Psoas muscle (tissue), 8 donors: Measurements from ENCODE around the gene IP6K3. TPM values are rescaled to one million over a fixed set of nuclear protein-coding genes. Genes with fewer than 3 reads are reported as not detected.

Source experiments
- ATAC-seq, 4 donors: fragments of 200-7000 bp; cut with Tn5 transposase; one replicate each; pipeline ENCODE4 v1.9.1; 2020; ENCODE audit warnings: moderate library complexity in 3 of 4, mild to moderate bottlenecking in 2 of 4
- DNase-seq, 2 donors: peaks; one replicate each; pipeline ENCODE4 v3.0.0-alpha.2; 2020
- H3K27ac ChIP-seq: fragments of 200-600 bp; one replicate; pipeline ENCODE4 v1.8.0; 2022
- H3K27me3 ChIP-seq, 3 donors: fragments of 200-600 bp in 1 of 3; one replicate each; pipeline versions ENCODE4 v1.6.1 to v1.8.0; 2013 to 2022; ENCODE audit warnings: low read length in 2 of 3, mild to moderate bottlenecking in 2 of 3, moderate library complexity in 1 of 3; ENCODE audit not compliant: insufficient read depth in 3 of 3
- H3K36me3 ChIP-seq, 2 donors: fragments of 200-600 bp in 1 of 2; one replicate each; pipeline versions ENCODE4 v1.6.1 to v1.8.0; 2013 to 2022; ENCODE audit warnings: low read depth in 1 of 2, mild to moderate bottlenecking in 1 of 2, moderate library complexity in 1 of 2; ENCODE audit not compliant: insufficient read depth in 1 of 2
- H3K4me1 ChIP-seq: fragments of 200-600 bp; one replicate; pipeline ENCODE4 v1.8.0; 2022
- H3K4me3 ChIP-seq: fragments of 200-600 bp; one replicate; pipeline ENCODE4 v1.8.0; 2022; ENCODE audit warnings: mild to moderate bottlenecking
- H3K9me3 ChIP-seq: fragments of 200-600 bp; one replicate; pipeline ENCODE4 v1.8.0; 2022
- WGBS, 3 donors: extraction: QIAGEN DNeasy Blood & Tissue Kit; methylation state at CpG; one replicate each; pipeline versions ENCODE4 v1.1.6 to v1.1.7; 2013; 5-methylcytosine and 5-hydroxymethylcytosine counted together
- intact Hi-C, 2 donors: fragments of 100-400 bp; cut with DNase I; formaldehyde crosslinking; loops; one replicate each; pipeline versions ENCODE4 v1.11.0 to v1.14.2; 2022
- polyA plus RNA-seq, 3 donors: library from polyadenylated mRNA; stranded (reverse); fragments of 200-250 nt; gene quantifications; one replicate each; pipeline ENCODE4 v1.2.3, GENCODE V29; 2013
- total RNA-seq, 4 donors: library from RNA; stranded (reverse); fragmentation: NEBNext Ultra II Directional in 2 of 4; extraction: Animal tissue kit (Norgen Biotek cat#: 25700) in 2 of 4; gene quantifications; one replicate each; pipeline versions ENCODE4 v1.2.1 to v1.2.4, GENCODE V29; 2021 to 2023
- TF ChIP-seq, protein P1 (sequence below): fragments of 200-600 bp; IDR thresholded peaks from one replicate; pipeline ENCODE4 v1.8.0; 2022; ENCODE audit warnings: antibody characterized with exemption
- donor health status: healthy with polysubstance abuse.
- donor health status: DM: no; HTN: no; CAD: no; lungs with moderate emphysema.
- donor health status: Bipolar disorder and iron deficiency.
- donor health status: healthy.
- donor health status: DM: yes; HTN: yes; CAD: no.
- donor health status: DM: no; HTN: no; CAD: no.
- donor health status: DM: no; HTN: no; CAD: no.
- donor health status: DM: yes; HTN: yes; CAD: no.

Gene IP6K3
- total and polyA plus RNA-seq, 7 donors: 95.7 to 363 (median 220) TPM

DNA sequence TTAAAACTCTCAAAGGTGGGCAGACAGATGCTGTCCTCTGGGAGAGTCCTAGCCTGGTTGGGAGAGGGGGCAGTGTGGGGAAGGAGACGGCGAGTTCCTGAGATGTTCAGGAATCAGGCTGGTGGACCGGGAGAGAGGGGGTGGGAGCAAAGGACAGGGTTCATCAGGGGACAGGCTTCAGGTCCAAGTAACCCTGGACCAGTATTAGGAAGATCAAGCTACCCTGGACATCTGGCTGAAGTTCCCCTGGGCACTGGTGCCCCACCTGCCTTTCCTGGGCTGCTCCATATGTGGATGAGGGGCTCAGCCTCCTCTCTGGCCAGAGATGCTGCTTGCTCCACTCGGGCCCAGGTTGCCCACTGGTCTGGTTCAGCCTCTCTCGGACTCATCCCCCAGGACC lies 1.1 kb upstream of the IP6K3 start:
- intact Hi-C loops: no loop called here
- 40 to 45% (median 44%) methylated on average over 5 of the region's 5 CpGs for WGBS, 3 donors
- Histone ChIP-seq H3K4me1 (peaks cover 27% of the 10 kb centered on the region), H3K9me3 (no peaks in the 10 kb centered on the region), H3K36me3 (peaks cover 0 to 24% of the 10 kb centered on the region in 2 donors), H3K27ac (peak overlapping the region; percentile 100), H3K4me3 (peak overlapping the region; percentile 72), H3K27me3 (no peaks in the 10 kb centered on the region)
- peak in 1 of 4 donors; percentile 1 for ATAC-seq
- TF ChIP-seq, protein P1, sequence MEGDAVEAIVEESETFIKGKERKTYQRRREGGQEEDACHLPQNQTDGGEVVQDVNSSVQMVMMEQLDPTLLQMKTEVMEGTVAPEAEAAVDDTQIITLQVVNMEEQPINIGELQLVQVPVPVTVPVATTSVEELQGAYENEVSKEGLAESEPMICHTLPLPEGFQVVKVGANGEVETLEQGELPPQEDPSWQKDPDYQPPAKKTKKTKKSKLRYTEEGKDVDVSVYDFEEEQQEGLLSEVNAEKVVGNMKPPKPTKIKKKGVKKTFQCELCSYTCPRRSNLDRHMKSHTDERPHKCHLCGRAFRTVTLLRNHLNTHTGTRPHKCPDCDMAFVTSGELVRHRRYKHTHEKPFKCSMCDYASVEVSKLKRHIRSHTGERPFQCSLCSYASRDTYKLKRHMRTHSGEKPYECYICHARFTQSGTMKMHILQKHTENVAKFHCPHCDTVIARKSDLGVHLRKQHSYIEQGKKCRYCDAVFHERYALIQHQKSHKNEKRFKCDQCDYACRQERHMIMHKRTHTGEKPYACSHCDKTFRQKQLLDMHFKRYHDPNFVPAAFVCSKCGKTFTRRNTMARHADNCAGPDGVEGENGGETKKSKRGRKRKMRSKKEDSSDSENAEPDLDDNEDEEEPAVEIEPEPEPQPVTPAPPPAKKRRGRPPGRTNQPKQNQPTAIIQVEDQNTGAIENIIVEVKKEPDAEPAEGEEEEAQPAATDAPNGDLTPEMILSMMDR: no peak
- DNase-seq: no peak

DNA sequence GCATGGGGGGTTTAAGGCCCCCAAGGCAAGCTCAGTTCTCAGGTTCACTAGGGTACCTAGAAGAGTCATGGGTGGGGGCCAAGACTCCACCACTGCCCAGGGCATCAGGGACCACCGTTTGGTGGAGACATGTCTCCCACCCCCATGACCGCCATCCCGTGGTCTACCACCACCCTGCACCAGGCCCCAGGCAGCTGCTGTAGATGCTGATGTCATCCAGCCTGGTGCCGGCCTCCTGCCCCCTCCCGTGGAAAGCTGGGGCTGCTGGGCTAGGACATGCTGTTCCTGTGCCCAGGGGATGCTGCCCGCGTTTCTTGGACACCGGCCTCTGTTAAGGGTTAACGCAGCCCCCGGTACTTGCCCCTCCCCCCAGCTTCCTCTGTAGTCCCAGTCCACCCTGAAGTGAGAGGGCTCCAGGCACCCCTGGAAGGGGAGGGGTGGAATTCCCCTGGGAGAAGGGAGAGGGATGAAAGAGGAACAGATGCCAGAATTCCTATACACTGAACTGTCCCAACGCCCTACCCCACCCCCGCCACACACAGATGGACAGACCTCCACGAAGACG lies 587 bp downstream of the IP6K3 start:
- peak overlapping the region; percentile 100 for H3K27ac ChIP-seq
- intact Hi-C loops: no loop called here
- H3K36me3 ChIP-seq: peaks cover 0 to 33% of the 10 kb centered on the region in 2 donors
- DNase-seq: peak; percentile 86 to 96
- ATAC-seq: peak; percentile 28 to 48 (median 42)
- 11 to 14% (median 13%) methylated on average over 14 of the region's 14 CpGs for WGBS, 3 donors
- TF ChIP-seq, protein P1: no peak
- H3K4me3 ChIP-seq: peak overlapping the region; percentile 72
- H3K27me3 ChIP-seq: no peaks in the 10 kb centered on the region
- H3K9me3 ChIP-seq: no peaks in the 10 kb centered on the region
- peaks cover 18% of the 10 kb centered on the region for H3K4me1 ChIP-seq

DNA sequence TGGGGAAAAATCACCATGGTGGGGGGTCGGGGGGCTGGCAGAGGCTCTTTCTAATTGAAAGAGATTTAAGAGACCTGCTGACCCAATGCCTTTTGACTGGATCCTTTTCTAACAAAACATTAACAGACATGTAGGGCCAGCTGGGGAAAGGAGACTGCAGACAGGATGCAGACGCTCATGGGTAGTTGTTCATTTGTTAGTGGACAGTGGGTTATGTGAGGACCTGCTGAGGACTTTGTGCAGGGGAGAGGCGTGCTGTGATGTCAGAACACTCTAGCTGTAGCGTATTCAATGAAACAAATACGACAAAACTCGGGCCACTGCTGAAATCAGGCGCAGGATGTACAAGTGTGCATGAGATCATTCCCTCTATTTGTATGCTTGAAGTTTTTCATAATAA lies 1.2 kb downstream of the IP6K3 start:
- ATAC-seq: no peak
- no peak for DNase-seq
- no peaks in the 10 kb centered on the region for H3K27me3 ChIP-seq
- H3K27ac ChIP-seq: peak overlapping the region; percentile 100
- H3K36me3 ChIP-seq: peaks cover 0 to 39% of the 10 kb centered on the region in 2 donors
- peak overlapping the region; percentile 72 for H3K4me3 ChIP-seq
- intact Hi-C loops: no loop called here
- H3K9me3 ChIP-seq: no peaks in the 10 kb centered on the region
- TF ChIP-seq, protein P1: no peak
- H3K4me1 ChIP-seq: peaks cover 19% of the 10 kb centered on the region
- 22 to 34% (median 26%) methylated on average over 7 of the region's 7 CpGs for WGBS, 3 donors

DNA sequence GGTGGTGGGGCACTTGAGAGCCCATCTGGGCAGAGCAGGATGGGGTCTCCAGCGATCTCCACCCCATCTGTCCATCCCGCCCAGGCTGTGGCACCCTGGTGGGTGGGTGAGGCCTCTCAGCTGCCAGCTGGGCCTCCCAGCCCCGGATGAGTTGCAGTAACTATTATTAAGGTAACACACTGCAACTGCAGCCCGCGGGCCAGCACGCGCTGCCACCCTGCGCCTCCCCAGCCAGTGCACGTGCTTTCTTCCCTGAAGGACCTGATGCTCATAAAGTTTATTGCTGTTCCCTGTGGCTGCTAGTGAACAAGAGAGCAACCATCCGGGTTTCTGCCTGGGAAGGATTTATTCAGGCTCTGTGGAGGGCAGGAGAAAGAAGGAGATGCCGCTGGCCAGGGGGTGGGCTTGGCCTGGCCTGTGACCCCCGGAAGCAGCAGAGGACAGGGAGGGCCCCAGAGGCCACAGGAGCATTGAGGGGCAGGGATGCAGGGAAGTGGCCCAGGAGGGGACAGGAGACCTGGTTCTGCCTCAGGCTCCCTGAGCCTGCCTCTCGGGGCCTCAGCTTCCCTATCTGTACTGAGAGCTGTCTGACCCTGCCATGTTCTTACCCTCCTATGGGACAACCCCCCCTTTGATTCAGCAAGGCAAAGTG lies 1.7 kb downstream of the IP6K3 start:
- TF ChIP-seq, protein P1: no peak
- peaks cover 0 to 39% of the 10 kb centered on the region in 2 donors for H3K36me3 ChIP-seq
- ATAC-seq: peak in 3 of 4 donors; percentile 4 to 9 (median 5)
- H3K27ac ChIP-seq: peak overlapping the region; percentile 100
- H3K4me3 ChIP-seq: peak overlapping the region; percentile 72
- 12 to 25% (median 20%) methylated on average over 13 of the region's 13 CpGs for WGBS, 3 donors
- intact Hi-C loops: loop anchor here in 1 of 2 donors (1.0 kb wide), 1 partner anchor 17 kb away; no protein-coding TSS in a partner anchor
- no peaks in the 10 kb centered on the region for H3K27me3 ChIP-seq
- H3K9me3 ChIP-seq: no peaks in the 10 kb centered on the region
- peaks cover 21% of the 10 kb centered on the region for H3K4me1 ChIP-seq
- peak in 1 of 2 donors; percentile 86 for DNase-seq
